Activated CD4-positive, alpha-beta memory T cell treated with anti-CD3 and anti-CD28 coated beads, Interleukin-2, amount 10 ng/mL, durations not matched to agents 7 days and 5 days (primary cell): ENCODE results near the gene LTB4R. TPM values are rescaled to one million over a fixed set of nuclear protein-coding genes. Genes with fewer than 3 reads are reported as not detected.

ENCODE experiments used
- CTCF ChIA-PET: fragments of 350-600 bp; sonication (Branson Sonifier 250); formaldehyde crosslinking; loops from one replicate; lab custom pipeline; 2021; ENCODE audit warnings: antibody characterized with exemption, inconsistent platforms; lab: Charles Lee
- POLR2A ChIA-PET: fragments of 350-600 bp; sonication (Branson Sonifier 250); formaldehyde crosslinking; loops from one replicate; lab custom pipeline; 2021; ENCODE audit warnings: antibody characterized with exemption; lab: Charles Lee
- DNase-seq: peaks from one replicate; pipeline ENCODE4 v3.0.0-alpha.2; 2020
- H3K27ac Mint-ChIP-seq: one replicate; pipeline ENCODE4 v1.8.0; 2021; ENCODE audit warnings: mild to moderate bottlenecking, mixed read lengths
- H3K27me3 Mint-ChIP-seq: one replicate; pipeline ENCODE4 v1.8.0; 2021; ENCODE audit warnings: mixed read lengths
- H3K36me3 Mint-ChIP-seq: one replicate; pipeline ENCODE4 v1.8.0; 2021; ENCODE audit warnings: low read depth, mixed read lengths
- H3K4me1 Mint-ChIP-seq: one replicate; pipeline ENCODE4 v1.8.0; 2021; ENCODE audit warnings: mixed read lengths
- H3K4me3 Mint-ChIP-seq: one replicate; pipeline ENCODE4 v1.8.0; 2021; ENCODE audit warnings: mild to moderate bottlenecking, mixed read lengths
- H3K9me3 Mint-ChIP-seq: one replicate; pipeline ENCODE4 v1.8.0; 2021; ENCODE audit warnings: mixed read lengths
- total RNA-seq, 2 experiments: library from RNA; stranded (reverse); gene quantifications; one replicate each; pipeline ENCODE4 v1.2.3, GENCODE V29; 2021

LTB4R gene
- total RNA-seq, 2 experiments from 2014 or later = 36.1 to 37.9 TPM

DNA sequence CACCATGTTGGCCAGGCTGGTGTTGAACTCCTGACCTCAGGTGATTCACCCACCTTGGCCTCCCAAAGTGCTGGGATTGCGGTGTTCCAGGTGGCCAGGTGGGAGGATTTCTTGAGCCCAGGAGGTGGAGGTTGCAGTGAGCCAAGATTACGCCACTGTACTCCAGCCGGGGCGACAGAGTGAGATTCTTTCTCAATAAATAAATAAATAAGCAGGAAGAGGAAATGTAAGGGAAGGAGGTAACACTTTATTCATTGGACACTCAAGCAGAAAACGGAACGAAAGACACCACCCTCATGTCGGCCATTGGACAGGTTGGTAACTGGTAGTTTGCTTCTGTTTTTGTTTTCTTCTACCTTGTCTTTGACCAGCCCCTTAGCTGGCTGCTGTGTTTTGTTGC is 43.7 kb downstream of the LTB4R start:
- Mint-ChIP-seq H3K27me3 (peaks cover 47% of the 10 kb centered on the region), H3K36me3 (no peaks in the 10 kb centered on the region), H3K4me1 (no peaks in the 10 kb centered on the region), H3K4me3 (no peak overlapping the region), H3K9me3 (no peaks in the 10 kb centered on the region), H3K27ac (no peak overlapping the region)
- POLR2A ChIA-PET = no interaction called here
- CTCF ChIA-PET = interaction anchor here (0.7 to 1.7 kb wide), 2 partner anchors 21 to 84 kb away, joined by 3 to 5 read pairs; no protein-coding TSS in a partner anchor
- DNase-seq = no peak

DNA sequence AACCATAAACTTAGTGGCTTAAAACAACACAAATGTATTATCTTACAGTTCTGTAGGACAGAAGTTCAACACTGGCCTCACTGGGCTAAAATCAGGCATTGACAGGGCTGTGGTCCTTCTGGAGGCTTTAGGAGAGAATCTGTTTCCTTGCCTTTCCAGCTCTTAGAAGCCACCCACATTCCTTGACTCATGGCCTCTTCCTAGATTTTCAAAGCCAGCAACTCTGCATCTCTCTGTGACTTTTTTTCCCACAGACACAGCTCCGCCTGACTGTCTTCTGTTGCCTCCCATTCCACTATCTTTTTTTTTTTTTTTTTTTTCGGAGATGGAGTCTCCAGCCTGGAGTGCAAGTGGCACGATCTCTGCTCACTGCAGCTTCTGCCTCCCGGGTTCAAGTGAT is 44.9 kb downstream of the LTB4R start:
- Mint-ChIP-seq H3K4me1 (no peaks in the 10 kb centered on the region), H3K36me3 (no peaks in the 10 kb centered on the region), H3K27ac (no peak overlapping the region), H3K9me3 (no peaks in the 10 kb centered on the region), H3K4me3 (no peak overlapping the region), H3K27me3 (peaks cover 45% of the 10 kb centered on the region)
- DNase-seq = no peak
- CTCF ChIA-PET = interaction anchor here (1.7 kb wide), 1 partner anchor 23 kb away, joined by 5 read pairs; no protein-coding TSS in a partner anchor
- POLR2A ChIA-PET = no interaction called here

DNA sequence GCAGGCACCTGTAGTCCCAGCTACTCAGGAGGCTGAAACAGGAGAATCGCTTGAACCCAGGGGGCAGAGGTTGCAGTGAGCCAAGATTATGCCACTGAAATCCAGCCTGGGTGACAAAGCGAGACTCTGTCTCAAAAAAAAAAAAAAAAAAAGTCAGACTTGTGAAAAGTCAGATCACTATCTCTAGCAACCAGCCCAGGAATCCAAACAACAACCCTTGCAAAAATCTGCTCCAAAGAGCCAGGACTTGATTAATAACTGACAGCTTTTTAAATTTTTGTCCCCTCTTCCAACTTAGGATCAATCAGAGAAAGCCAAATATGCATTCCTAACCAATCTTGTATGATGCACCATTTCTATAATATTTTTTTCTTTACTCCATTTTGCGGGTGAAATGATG is 49.0 kb downstream of the LTB4R start:
- H3K36me3 Mint-ChIP-seq = no peaks in the 10 kb centered on the region
- CTCF ChIA-PET = interaction anchor here (4.3 kb wide), 1 partner anchor 71 kb away, joined by 21 read pairs; no protein-coding TSS in a partner anchor
- no peak overlapping the region for H3K4me3 Mint-ChIP-seq
- H3K4me1 Mint-ChIP-seq = no peaks in the 10 kb centered on the region
- DNase-seq = no peak
- no peak overlapping the region for H3K27ac Mint-ChIP-seq
- peaks cover 38% of the 10 kb centered on the region for H3K27me3 Mint-ChIP-seq
- H3K9me3 Mint-ChIP-seq = no peaks in the 10 kb centered on the region
- POLR2A ChIA-PET = interaction anchor here (1.5 kb wide), 1 partner anchor 62 kb away, joined by 3 read pairs; no protein-coding TSS in a partner anchor

DNA sequence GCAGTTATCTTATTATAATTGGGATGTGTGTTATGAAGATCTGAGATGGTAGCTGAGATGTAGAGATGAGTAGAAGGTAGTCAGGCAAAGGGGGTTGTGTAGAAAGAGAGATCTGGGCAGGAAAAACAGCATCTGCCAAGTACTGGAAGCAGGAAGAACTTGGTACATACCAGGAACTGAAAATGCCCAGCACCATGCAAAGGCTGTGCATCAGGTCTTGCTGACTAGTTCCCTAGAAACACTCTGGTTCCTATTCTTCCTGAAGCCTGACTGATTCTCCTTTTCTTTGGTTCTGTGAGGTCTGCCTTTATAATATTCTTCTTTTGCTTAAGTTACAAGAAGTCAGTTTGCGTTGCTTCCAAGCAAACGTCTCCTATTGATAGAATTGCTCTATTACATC is 50.0 kb downstream of the LTB4R start:
- Mint-ChIP-seq H3K9me3 (no peaks in the 10 kb centered on the region), H3K27ac (no peak overlapping the region), H3K4me1 (peaks cover 8% of the 10 kb centered on the region), H3K4me3 (no peak overlapping the region), H3K27me3 (peaks cover 48% of the 10 kb centered on the region), H3K36me3 (no peaks in the 10 kb centered on the region)
- ChIA-PET CTCF (interaction anchor here (1.5 to 4.3 kb wide), 3 partner anchors 28 to 75 kb away, joined by 8 to 21 read pairs (median 12); no protein-coding TSS in a partner anchor), POLR2A (interaction anchor here (1.1 to 2.3 kb wide), 3 partner anchors 9 to 69 kb away, joined by 3 to 18 read pairs (median 3); partner anchors contain the start of genes CBLN3 and KHNYN)
- DNase-seq = no peak

DNA sequence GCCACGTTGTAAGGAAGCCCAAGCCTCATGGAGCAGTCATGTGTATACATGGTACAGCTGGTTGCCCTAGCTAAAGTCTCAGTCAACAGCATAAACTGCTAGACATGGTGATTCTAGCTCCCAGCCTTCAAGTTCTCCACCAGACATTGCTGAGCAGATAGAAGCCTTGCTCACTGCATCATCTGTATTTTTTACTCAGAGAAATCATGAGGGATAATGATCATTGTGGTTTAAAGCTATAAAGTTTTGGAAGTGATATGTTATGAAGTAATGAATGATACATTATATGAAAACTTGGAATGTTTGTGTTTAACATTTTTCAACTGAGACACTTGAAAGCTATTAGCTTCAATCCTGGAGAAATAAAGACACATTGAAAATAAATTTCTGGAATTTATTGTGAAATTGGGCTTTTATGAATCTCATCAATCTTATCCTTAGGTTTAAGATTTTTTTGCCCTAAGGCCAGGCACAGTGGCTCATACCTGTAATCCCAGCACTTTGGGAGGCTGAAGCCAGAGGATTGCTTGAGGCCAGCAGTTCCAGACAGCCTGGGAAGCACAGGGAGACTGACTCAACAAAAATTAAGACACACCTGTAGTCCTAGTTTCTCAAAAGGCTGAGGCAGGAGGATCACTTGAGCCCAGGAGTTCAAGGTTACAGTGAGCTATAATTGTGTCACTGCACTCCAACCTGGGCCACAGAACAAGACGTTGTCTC is 51.1 kb downstream of the LTB4R start:
- ChIA-PET CTCF (interaction anchor here (0.8 to 4.3 kb wide), 5 partner anchors 8 to 74 kb away, joined by 3 to 21 read pairs (median 8); no protein-coding TSS in a partner anchor), POLR2A (interaction anchor here (1.1 to 2.3 kb wide), 3 partner anchors 8 to 68 kb away, joined by 3 to 18 read pairs (median 3); partner anchors contain the start of genes CBLN3 and KHNYN)
- Mint-ChIP-seq H3K27me3 (peaks cover 53% of the 10 kb centered on the region), H3K36me3 (no peaks in the 10 kb centered on the region), H3K4me1 (peaks cover 14% of the 10 kb centered on the region), H3K9me3 (no peaks in the 10 kb centered on the region), H3K4me3 (no peak overlapping the region), H3K27ac (no peak overlapping the region)
- DNase-seq = no peak

DNA sequence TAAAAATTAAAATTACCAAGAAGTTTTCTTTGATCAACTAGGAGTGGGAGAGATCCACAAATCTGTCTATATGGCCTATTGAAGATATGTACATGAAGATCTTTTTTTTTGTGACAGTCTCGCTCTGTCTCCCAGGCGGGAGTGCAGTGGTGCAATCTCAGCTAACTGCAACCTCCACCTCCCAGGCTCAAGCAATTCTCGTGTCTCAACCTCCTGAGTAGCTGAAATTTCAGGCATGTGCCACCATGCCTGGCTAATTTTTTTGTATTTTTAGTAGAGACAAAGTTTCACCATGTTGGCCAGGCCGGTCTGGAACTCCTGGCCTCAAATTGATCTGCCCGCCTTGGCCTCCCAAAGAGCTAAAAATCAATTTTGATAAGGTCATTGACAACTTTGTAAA is 52.1 kb downstream of the LTB4R start:
- H3K27ac Mint-ChIP-seq = no peak overlapping the region
- no peak overlapping the region for H3K4me3 Mint-ChIP-seq
- CTCF ChIA-PET = interaction anchor here (3.0 to 4.3 kb wide), 2 partner anchors 30 to 68 kb away, joined by 12 to 21 read pairs; no protein-coding TSS in a partner anchor
- H3K36me3 Mint-ChIP-seq = no peaks in the 10 kb centered on the region
- POLR2A ChIA-PET = interaction anchor here (2.3 kb wide), 1 partner anchor 67 kb away, joined by 18 read pairs; the partner anchor contains the start of genes CBLN3 and KHNYN
- peaks cover 18% of the 10 kb centered on the region for H3K4me1 Mint-ChIP-seq
- H3K9me3 Mint-ChIP-seq = no peaks in the 10 kb centered on the region
- peaks cover 58% of the 10 kb centered on the region for H3K27me3 Mint-ChIP-seq
- DNase-seq = no peak

DNA sequence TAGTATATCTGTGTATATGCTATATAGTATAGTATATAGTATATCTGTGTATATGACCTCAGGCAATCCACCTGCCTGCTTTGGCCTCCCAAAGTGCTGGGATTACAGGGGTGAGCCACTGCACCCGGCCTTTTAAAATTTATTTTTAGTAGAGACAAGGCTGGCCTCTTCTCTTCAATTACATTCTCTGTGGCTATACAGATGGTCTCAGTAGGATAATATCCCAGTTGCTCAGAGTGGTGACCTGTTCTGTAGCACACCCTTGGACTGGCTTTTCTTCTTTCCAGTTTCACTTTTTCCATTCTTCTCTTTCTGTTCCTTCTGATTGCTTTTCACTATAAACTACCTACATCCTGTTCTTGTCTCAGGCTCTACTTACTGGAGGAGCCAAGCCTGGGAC is 53.5 kb downstream of the LTB4R start:
- H3K4me3 Mint-ChIP-seq = no peak overlapping the region

DNA sequence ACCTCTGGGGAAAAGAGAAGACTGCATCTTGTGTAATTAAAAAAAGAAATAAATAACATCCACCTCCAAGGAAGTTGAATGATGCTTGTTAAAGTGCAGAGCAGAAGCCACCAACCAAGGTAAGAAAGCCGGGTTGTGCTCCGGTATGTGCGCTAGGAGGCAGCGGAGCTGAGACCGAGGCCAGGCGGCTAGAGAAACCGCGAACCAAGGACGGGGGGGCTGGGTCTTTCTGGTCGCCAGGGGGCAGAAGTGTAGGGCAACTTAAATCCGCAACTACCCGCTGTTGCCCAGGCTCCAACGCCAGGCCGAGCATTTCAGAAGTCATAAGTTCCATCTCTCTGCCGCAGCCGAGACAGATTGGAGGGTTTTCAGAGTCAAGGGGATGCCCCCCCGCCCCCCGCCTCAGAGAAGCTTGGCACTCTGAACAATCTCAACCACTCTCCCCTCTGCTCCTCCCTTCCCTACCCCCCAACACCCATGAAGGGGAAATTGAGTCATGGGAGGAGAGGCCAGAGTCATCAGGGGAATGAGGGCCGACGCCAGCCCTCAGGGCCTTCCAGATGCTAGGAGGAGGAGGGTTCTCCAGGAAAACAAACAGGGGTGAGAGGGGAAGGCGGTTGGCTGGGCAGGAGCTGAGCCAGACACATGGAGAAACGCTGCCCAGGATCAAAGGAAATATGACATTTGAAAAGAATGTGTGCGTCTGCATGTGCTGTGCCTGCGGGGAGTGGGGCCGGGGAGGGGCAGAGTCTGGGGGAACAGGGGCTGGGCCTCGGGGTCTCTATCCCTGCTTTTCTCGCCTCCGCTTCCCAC is 54.5 kb downstream of the LTB4R start:
- ChIA-PET CTCF (interaction anchor here (0.6 to 2.3 kb wide), 14 partner anchors 13 to 504 kb away, joined by 3 to 52 read pairs (median 4); partner anchors contain the start of genes CBLN3, KHNYN and NYNRIN), POLR2A (interaction anchor here (0.6 to 2.2 kb wide), 2 partner anchors 65 to 71 kb away, joined by 3 to 20 read pairs; partner anchors contain the start of genes CBLN3 and KHNYN)
- H3K36me3 Mint-ChIP-seq = no peaks in the 10 kb centered on the region
- peak; percentile 58 for DNase-seq
- no peak overlapping the region for H3K27ac Mint-ChIP-seq
- H3K4me3 Mint-ChIP-seq = peak overlapping the region; percentile 41
- peaks cover 20% of the 10 kb centered on the region for H3K4me1 Mint-ChIP-seq
- peaks cover 55% of the 10 kb centered on the region for H3K27me3 Mint-ChIP-seq
- H3K9me3 Mint-ChIP-seq = no peaks in the 10 kb centered on the region

More for the DNA sequence above, 53.5 kb downstream of the LTB4R start:
- ChIA-PET POLR2A (interaction anchor here (2.2 kb wide), 1 partner anchor 66 kb away, joined by 20 read pairs; the partner anchor contains the start of genes CBLN3 and KHNYN), CTCF (interaction anchor here (0.7 to 2.3 kb wide), 8 partner anchors 12 to 78 kb away, joined by 3 to 52 read pairs (median 4); partner anchors contain the start of genes CBLN3, KHNYN and NYNRIN)
- DNase-seq = no peak
- peaks cover 20% of the 10 kb centered on the region for H3K4me1 Mint-ChIP-seq
- H3K27me3 Mint-ChIP-seq = peaks cover 60% of the 10 kb centered on the region
- H3K36me3 Mint-ChIP-seq = no peaks in the 10 kb centered on the region
- H3K27ac Mint-ChIP-seq = no peak overlapping the region
- no peaks in the 10 kb centered on the region for H3K9me3 Mint-ChIP-seq

DNA sequence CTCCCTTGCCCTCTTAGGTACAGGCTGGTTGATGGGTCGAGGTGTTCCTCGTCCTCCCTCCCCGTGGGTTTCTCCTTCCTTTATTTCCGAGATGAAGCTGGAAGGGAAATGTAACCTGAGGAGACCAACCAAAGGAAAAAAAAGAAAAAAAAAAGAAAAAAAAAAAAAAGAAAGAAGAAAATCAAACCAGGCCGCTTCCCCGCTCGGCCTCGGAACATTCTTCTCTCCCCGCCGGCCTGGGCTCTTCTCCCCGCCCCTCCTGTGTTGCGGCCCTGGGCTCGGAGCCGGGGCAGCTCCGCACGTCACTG is 55.1 kb downstream of the LTB4R start:
- Mint-ChIP-seq H3K27me3 (peaks cover 58% of the 10 kb centered on the region), H3K4me3 (no peak overlapping the region), H3K9me3 (no peaks in the 10 kb centered on the region), H3K36me3 (no peaks in the 10 kb centered on the region), H3K4me1 (peaks cover 20% of the 10 kb centered on the region), H3K27ac (no peak overlapping the region)
- no peak for DNase-seq
- ChIA-PET POLR2A (interaction anchor here (2.2 kb wide), 1 partner anchor 64 kb away, joined by 20 read pairs; the partner anchor contains the start of genes CBLN3 and KHNYN), CTCF (interaction anchor here (0.6 to 2.3 kb wide), 8 partner anchors 32 to 505 kb away, joined by 3 to 52 read pairs (median 6); partner anchors contain the start of genes CBLN3, KHNYN and NYNRIN)

DNA sequence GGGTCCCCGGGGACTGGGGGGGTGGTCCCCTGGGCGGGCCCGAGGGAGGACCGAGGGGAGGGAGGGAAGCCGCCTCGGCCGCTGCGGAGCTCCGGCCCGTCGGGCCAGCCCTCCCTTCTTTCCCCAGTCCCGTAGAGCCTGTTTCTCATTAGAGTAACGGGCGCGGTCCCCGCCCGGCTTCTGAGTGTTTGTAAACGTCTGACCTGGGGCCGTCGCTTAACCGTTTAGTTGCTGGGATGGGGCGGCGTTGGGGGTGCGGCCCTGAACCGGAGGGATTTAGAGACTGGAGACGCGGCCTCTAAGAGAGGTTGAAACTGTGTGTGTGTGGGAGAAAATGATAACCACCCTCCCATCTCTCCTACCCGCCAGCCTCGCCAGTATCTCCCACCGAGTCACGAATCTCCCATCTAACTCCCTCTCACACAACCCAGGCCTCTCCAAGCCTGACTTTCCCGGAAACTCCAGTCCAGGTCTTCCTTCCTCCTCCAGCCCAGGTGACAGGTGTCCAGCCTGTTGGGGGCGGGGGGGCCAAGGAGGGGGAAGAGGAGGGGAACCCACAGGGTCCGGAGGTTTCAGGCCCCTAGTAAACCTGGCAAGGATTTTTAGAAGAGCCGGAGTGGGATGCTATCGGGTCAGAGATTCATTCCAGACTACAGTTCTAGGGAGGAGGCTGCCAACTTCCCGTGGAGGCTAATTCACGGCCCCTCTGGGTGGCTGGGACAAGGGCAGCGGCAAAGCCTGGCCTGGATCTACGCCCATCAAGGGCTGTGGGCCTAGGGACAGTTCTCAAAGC is 55.6 kb downstream of the LTB4R start:
- Mint-ChIP-seq H3K36me3 (no peaks in the 10 kb centered on the region), H3K27ac (no peak overlapping the region), H3K9me3 (no peaks in the 10 kb centered on the region), H3K4me1 (peaks cover 20% of the 10 kb centered on the region), H3K4me3 (no peak overlapping the region), H3K27me3 (peaks cover 53% of the 10 kb centered on the region)
- ChIA-PET POLR2A (interaction anchor here (2.2 kb wide), 1 partner anchor 64 kb away, joined by 20 read pairs; the partner anchor contains the start of genes CBLN3 and KHNYN), CTCF (interaction anchor here (1.6 to 2.3 kb wide), 5 partner anchors 32 to 70 kb away, joined by 3 to 52 read pairs (median 7); partner anchors contain the start of genes CBLN3, KHNYN and NYNRIN)
- DNase-seq = no peak
